H1 (cell line): ENCODE results near the gene STT3B. TPM values are rescaled to one million over a fixed set of nuclear protein-coding genes. Genes with fewer than 3 reads are reported as not detected.

Source experiments
- CTCF ChIA-PET: fragments of 300-600 bp; sonication (Branson Sonifier 250); formaldehyde crosslinking; loops from one replicate; lab custom pipeline; 2021; ENCODE audit not compliant: partially characterized antibody; lab: Charles Lee
- POLR2A ChIA-PET: fragments of 300-600 bp; sonication (Branson Sonifier 250); formaldehyde crosslinking; loops from one replicate; lab custom pipeline; 2021; ENCODE audit warnings: inconsistent platforms; ENCODE audit not compliant: partially characterized antibody; lab: Charles Lee
- DNase-seq, 2 experiments: peaks; one replicate each; pipeline versions ENCODE4 v3.0.0 to v3.0.0-alpha.2; 2010 to 2022; ENCODE audit warnings: low spot score in 2 of 2, low read depth in 1 of 2, mixed read lengths in 1 of 2
- FAIRE-seq: peaks from 2 replicates; lab custom pipeline; 2011; peaks lifted over from hg19 to GRCh38; lab: Jason Lieb, UNC
- H2AFZ ChIP-seq: 2 replicates; pipeline ENCODE4 v1.8.1; 2012; ENCODE audit warnings: low read length, inconsistent platforms
- H2AK5ac ChIP-seq: 2 replicates; pipeline ENCODE4 v1.6.1; 2013; ENCODE audit warnings: low read depth, low read length
- H2BK120ac ChIP-seq: replicated peaks from 2 replicates; pipeline ENCODE3; 2013; ENCODE audit warnings: low read depth, low read length, inconsistent platforms
- H2BK12ac ChIP-seq: 2 replicates; pipeline ENCODE4 v1.6.1; 2013; ENCODE audit warnings: low read depth, low read length
- H2BK15ac ChIP-seq: 2 replicates; pipeline ENCODE4 v1.6.1; 2013; ENCODE audit warnings: low read length
- H2BK20ac ChIP-seq: 2 replicates; pipeline ENCODE4 v1.6.1; 2013; ENCODE audit warnings: low read length
- H2BK5ac ChIP-seq: 2 replicates; pipeline ENCODE4 v1.6.1; 2013; ENCODE audit warnings: low read depth, low read length
- H3K14ac ChIP-seq: 2 replicates; pipeline ENCODE4 v1.6.1; 2013; ENCODE audit warnings: inconsistent platforms; ENCODE audit not compliant: insufficient read length
- H3K18ac ChIP-seq: 2 replicates; pipeline ENCODE4 v1.6.1; 2013; ENCODE audit warnings: low read length; ENCODE audit errors: extremely low read depth
- H3K23ac ChIP-seq: 2 replicates; pipeline ENCODE4 v1.6.1; 2013; ENCODE audit warnings: inconsistent platforms; ENCODE audit not compliant: insufficient read length
- H3K23me2 ChIP-seq: 2 replicates; pipeline ENCODE4 v1.6.1; 2013; ENCODE audit warnings: low read depth, low read length
- H3K27ac ChIP-seq: 2 replicates; pipeline ENCODE4 v1.6.1; 2011; ENCODE audit warnings: low read depth, low read length, inconsistent platforms
- H3K27me3 ChIP-seq, 4 experiments: replicated peaks in 1 of 4; 1 replicate in 1 of 4; 2 replicates in 3 of 4; pipeline versions ENCODE4 v1.6.1 to v1.8.1; 2011 to 2013; ENCODE audit warnings: low read length in 3 of 4, mild to moderate bottlenecking in 3 of 4, inconsistent platforms in 2 of 4, mixed read lengths in 2 of 4, moderate library complexity in 1 of 4; ENCODE audit not compliant: control insufficient read depth in 3 of 4, insufficient read depth in 3 of 4; ENCODE audit errors: extremely low read depth in 1 of 4
- H3K36me3 ChIP-seq, 4 experiments: 2 replicates each; pipeline versions ENCODE4 v1.6.1 to v1.8.1; 2011 to 2013; ENCODE audit warnings: mild to moderate bottlenecking in 4 of 4, low read length in 3 of 4, moderate library complexity in 2 of 4, control low read depth in 1 of 4, inconsistent platforms in 1 of 4; ENCODE audit not compliant: insufficient read depth in 4 of 4, control insufficient read depth in 2 of 4
- H3K4ac ChIP-seq: replicated peaks from 2 replicates; pipeline ENCODE3; 2013; ENCODE audit warnings: low read length, low read depth, mixed read lengths, inconsistent platforms; ENCODE audit not compliant: insufficient read length
- H3K4me1 ChIP-seq, 4 experiments: replicated peaks in 1 of 4; 1 replicate in 1 of 4; 2 replicates in 3 of 4; pipeline versions ENCODE4 v1.6.1 to v1.8.1; 2011 to 2013; ENCODE audit warnings: low read length in 3 of 4, inconsistent platforms in 2 of 4, mixed read lengths in 1 of 4; ENCODE audit not compliant: insufficient read depth in 4 of 4, control insufficient read depth in 3 of 4
- H3K4me2 ChIP-seq, 2 experiments: 2 replicates each; pipeline versions ENCODE4 v1.6.1 to v1.8.1; 2011 to 2013; ENCODE audit warnings: low read depth in 2 of 2, low read length in 2 of 2, control low read depth in 1 of 2, inconsistent platforms in 1 of 2, mild to moderate bottlenecking in 1 of 2; ENCODE audit not compliant: insufficient read depth in 1 of 2
- H3K4me3 ChIP-seq, 4 experiments: fragments of 200-600, 300-600 bp in 1 of 4; sonication (generic), shearing (Covaris generic), sonication (Bioruptor Twin) in 1 of 4; 2 replicates each; pipeline versions ENCODE4 v1.5.1 to v1.8.1; 2011 to 2016; ENCODE audit warnings: low read length in 4 of 4, low read depth in 3 of 4, control low read depth in 2 of 4, inconsistent platforms in 2 of 4, mild to moderate bottlenecking in 2 of 4, mixed read lengths in 1 of 4, moderate library complexity in 1 of 4; ENCODE audit not compliant: insufficient read depth in 2 of 4; ENCODE audit errors: extremely low read depth in 1 of 4
- H3K56ac ChIP-seq: replicated peaks from 2 replicates; pipeline ENCODE3; 2013; ENCODE audit warnings: low read depth, mild to moderate bottlenecking, mixed read lengths, low read length, inconsistent platforms; ENCODE audit not compliant: insufficient read length
- H3K79me1 ChIP-seq: 2 replicates; pipeline ENCODE4 v1.6.1; 2013; ENCODE audit warnings: low read depth, low read length, control low read depth
- H3K79me2 ChIP-seq, 2 experiments: 2 replicates each; pipeline versions ENCODE4 v1.6.1 to v1.8.1; 2012 to 2013; ENCODE audit warnings: low read length in 2 of 2, mild to moderate bottlenecking in 2 of 2, inconsistent platforms in 1 of 2; ENCODE audit not compliant: insufficient read depth in 2 of 2, control insufficient read depth in 1 of 2
- H3K9ac ChIP-seq, 4 experiments: replicated peaks in 1 of 4; 1 replicate in 1 of 4; 2 replicates in 3 of 4; pipeline versions ENCODE4 v1.6.1 to v1.8.1; 2011 to 2013; ENCODE audit warnings: low read depth in 3 of 4, low read length in 3 of 4, control low read depth in 2 of 4, mild to moderate bottlenecking in 2 of 4, moderate library complexity in 2 of 4, inconsistent platforms in 1 of 4; ENCODE audit errors: extremely low read depth in 1 of 4
- H3K9me3 ChIP-seq, 2 experiments: 2 replicates each; pipeline versions ENCODE4 v1.6.1 to v1.8.1; 2012 to 2013; ENCODE audit warnings: mild to moderate bottlenecking in 2 of 2, moderate library complexity in 2 of 2, control low read depth in 1 of 2, inconsistent platforms in 1 of 2, low read depth in 1 of 2, low read length in 1 of 2, mixed read lengths in 1 of 2; ENCODE audit not compliant: insufficient read depth in 2 of 2
- H4K20me1 ChIP-seq, 2 experiments: replicated peaks in 1 of 2; 2 replicates each; pipeline versions ENCODE3 to v1.8.1; 2011 to 2013; ENCODE audit warnings: inconsistent platforms in 2 of 2, low read length in 2 of 2, mild to moderate bottlenecking in 1 of 2; ENCODE audit not compliant: insufficient read depth in 2 of 2, control insufficient read depth in 1 of 2
- H4K5ac ChIP-seq: 2 replicates; pipeline ENCODE4 v1.6.1; 2013; ENCODE audit warnings: low read length, low read depth, mixed read lengths, inconsistent platforms; ENCODE audit not compliant: insufficient read length
- H4K8ac ChIP-seq: 2 replicates; pipeline ENCODE4 v1.8.0; 2013; ENCODE audit warnings: mild to moderate bottlenecking, moderate library complexity, low read length, inconsistent platforms; ENCODE audit not compliant: insufficient read depth; ENCODE audit errors: extremely low read depth
- H4K91ac ChIP-seq: replicated peaks from 2 replicates; pipeline ENCODE3; 2013; ENCODE audit warnings: low read length, mixed read lengths, inconsistent platforms; ENCODE audit not compliant: insufficient read length
- ASH2L ChIP-seq: fragments of 200-600, 300-600 bp; sonication (generic); IDR thresholded peaks from one replicate; pipeline ENCODE4 v1.7.1; 2017; ENCODE audit warnings: low read length
- EP300 ChIP-seq, 2 experiments: IDR thresholded peaks; 1 replicate in 1 of 2; 2 replicates in 1 of 2; pipeline ENCODE4 v1.6.1; 2011 to 2012; ENCODE audit warnings: low read depth in 2 of 2, low read length in 2 of 2, mild to moderate bottlenecking in 2 of 2, borderline replicate concordance in 1 of 2, inconsistent platforms in 1 of 2, moderate library complexity in 1 of 2
- SP1 ChIP-seq: IDR thresholded peaks from 2 replicates; pipeline ENCODE4 v1.6.1; 2011; ENCODE audit warnings: low read depth, low read length
- WGBS, 2 experiments: shearing (Covaris generic) in 1 of 2; methylation state at CpG; one replicate each; pipeline versions ENCODE4 v1.1.6 to v1.1.7; 2013 to 2015; ENCODE audit warnings: low lambda C conversion rate in 2 of 2, mixed read lengths in 2 of 2, inconsistent platforms in 1 of 2, low coverage in 1 of 2, missing lambda C conversion rate in 1 of 2; ENCODE audit not compliant: insufficient replicate concordance in 2 of 2, insufficient coverage in 1 of 2, insufficient read length in 1 of 2; ENCODE audit errors: extremely low coverage in 1 of 2, missing lambda C conversion rate in 1 of 2; 5-methylcytosine and 5-hydroxymethylcytosine counted together
- polyA plus RNA-seq, 7 experiments: library from polyadenylated mRNA; depleted of rRNA in 3 of 7; stranded (reverse) in 5 of 7; unstranded in 2 of 7; fragments of >200 nt in 5 of 7; fragments of 200-250 nt in 2 of 7; gene quantifications; 1 replicate in 5 of 7; 2 replicates in 1 of 7; 4 replicates in 1 of 7; pipeline versions ENCODE4 v1.2.1 to v1.2.3, GENCODE V29; 2011 to 2013; ENCODE audit warnings: missing spikeins in 2 of 7, mixed read lengths in 2 of 7
- total RNA-seq: library from RNA; stranded (reverse); fragmentation: NEBNext Ultra II Directional; extraction: Animal tissue kit (Norgen Biotek cat#: 25700); gene quantifications from 2 replicates; pipeline ENCODE4 v1.2.1, GENCODE V29; 2021

Gene STT3B
- total and polyA plus RNA-seq, 2 of the 8 experiments (the other 6 are each of a cell fraction or from before 2014, with no cell fraction given), result 43.5 to 134 TPM

DNA sequence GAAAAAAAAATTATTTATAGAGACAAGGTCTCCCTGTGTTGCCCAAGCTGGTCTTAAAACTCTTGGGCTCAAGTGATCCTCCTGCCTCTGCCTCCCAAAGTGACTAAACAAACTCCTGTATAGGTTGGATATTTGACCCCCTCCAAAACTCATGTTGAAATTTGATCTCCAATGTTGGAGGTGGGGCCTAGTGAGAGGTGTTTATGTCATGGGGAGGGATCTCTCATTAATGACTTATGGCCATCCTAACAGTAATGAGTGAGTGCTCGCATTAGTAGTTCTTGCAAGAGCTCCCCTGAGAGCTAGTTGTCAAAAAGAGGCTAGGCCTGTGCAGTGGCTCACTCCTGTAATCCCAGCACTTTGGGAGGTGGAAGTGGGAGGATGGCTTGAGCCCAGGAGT is 141.2 kb downstream of the STT3B start:
- H4K20me1 ChIP-seq, result peaks cover 0 to 2% of the 10 kb centered on the region in 2 experiments
- ChIA-PET CTCF (no interaction called here), POLR2A (no interaction called here)
- peaks cover 0 to 10% (median 3%) of the 10 kb centered on the region in 4 experiments; a peak in 4 of 8 replicates for H3K36me3 ChIP-seq
- H3K18ac ChIP-seq, result no peak overlapping the region
- no peak overlapping the region for H3K4ac ChIP-seq
- no peak overlapping the region for H2BK5ac ChIP-seq
- H3K14ac ChIP-seq, result no peak overlapping the region
- H3K4me1 ChIP-seq, result peaks cover 0 to 4% (median 0%) of the 10 kb centered on the region in 4 experiments; a peak in 2 of 7 replicates
- H3K27me3 ChIP-seq, result no peaks in the 10 kb centered on the region
- no peak overlapping the region for H2BK12ac ChIP-seq
- no peak overlapping the region for H3K56ac ChIP-seq
- H2AK5ac ChIP-seq, result no peak overlapping the region
- no peak overlapping the region for H4K8ac ChIP-seq
- no peak overlapping the region for H2AFZ ChIP-seq
- no peak overlapping the region for H3K27ac ChIP-seq
- H4K91ac ChIP-seq, result no peak overlapping the region
- no peak for DNase-seq
- no peak overlapping the region for H3K23ac ChIP-seq
- no peak for FAIRE-seq
- H3K4me2 ChIP-seq, result no peak overlapping the region
- H2BK120ac ChIP-seq, result no peak overlapping the region
- no peaks in the 10 kb centered on the region for H3K79me2 ChIP-seq
- no peaks in the 10 kb centered on the region for H3K9me3 ChIP-seq
- H3K9ac ChIP-seq, result no peak overlapping the region
- no peaks in the 10 kb centered on the region for H3K23me2 ChIP-seq
- no peak overlapping the region for H3K4me3 ChIP-seq
- 94% methylated on average over 1 of the region's 1 CpG; no CpG with 5 or more reads in 1 of the 2 experiments for WGBS, 2 experiments
- TF ChIP-seq SP1 (no peak), EP300 (IDR thresholded peaks at IDR 0.05; ENCODE audit: borderline replicate concordance in 1 of 2, low read depth in 2 of 2, low read length in 2 of 2) (no peak), ASH2L (no peak)
- TF ChIP-seq, all 59 proteins: peak for 0
- Histone ChIP-seq H4K5ac (no peak overlapping the region), H2BK20ac (no peak overlapping the region), H3K79me1 (peaks cover 3% of the 10 kb centered on the region; the same call in 1 of the 2 replicates), H2BK15ac (no peak overlapping the region)
